Upper lobe of left lung (tissue), 6 donors: ENCODE data around the gene HOXC13. TPM values are rescaled to one million over a fixed set of nuclear protein-coding genes. Genes with fewer than 3 reads are reported as not detected.

Experiments
- ATAC-seq, 2 donors: fragments of 200-7000 bp; cut with Tn5 transposase; one replicate each; pipeline ENCODE4 v1.9.1; 2022; ENCODE audit warnings: mild to moderate bottlenecking in 2 of 2, moderate library complexity in 2 of 2; ENCODE audit not compliant: low FRiP score in 2 of 2
- DNase-seq, 2 donors: peaks; one replicate each; pipeline ENCODE4 v3.0.0-alpha.2; 2019 to 2020
- H3K27ac ChIP-seq, 4 donors: fragments of 200-600 bp; sonication (generic); one replicate each; pipeline ENCODE4 v1.5.1; 2016 to 2019
- H3K27me3 ChIP-seq, 4 donors: fragments of 200-600 bp; sonication (generic); one replicate each; pipeline ENCODE4 v1.5.1; 2017 to 2019
- H3K36me3 ChIP-seq, 4 donors: fragments of 200-600 bp; sonication (generic); one replicate each; pipeline ENCODE4 v1.5.1; 2016 to 2019
- H3K4me1 ChIP-seq, 4 donors: fragments of 200-600 bp; sonication (generic); one replicate each; pipeline ENCODE4 v1.5.1; 2018 to 2019
- H3K4me3 ChIP-seq, 4 donors: fragments of 200-600 bp; sonication (generic); one replicate each; pipeline ENCODE4 v1.5.1; 2017 to 2019; ENCODE audit warnings: mild to moderate bottlenecking in 2 of 4, moderate library complexity in 1 of 4
- H3K9me3 ChIP-seq, 4 donors: fragments of 200-600 bp; sonication (generic); one replicate each; pipeline ENCODE4 v1.5.1; 2018 to 2019
- CTCF ChIP-seq, 6 experiments: fragments of 450-650 bp in 4 of 6; fragments of 200-600 bp in 2 of 6; sonication (generic) in 2 of 6; IDR thresholded peaks; one replicate each; pipeline ENCODE4 v1.5.1; 2016 to 2019; ENCODE audit warnings: antibody characterized with exemption in 6 of 6
- EP300 ChIP-seq, 4 donors: sonication (generic); formaldehyde crosslinking; IDR thresholded peaks; one replicate each; pipeline ENCODE4 v1.5.1; 2017; ENCODE audit warnings: antibody characterized with exemption in 4 of 4, control low read depth in 2 of 4
- POLR2A ChIP-seq, 4 donors: fragments of 450-650 bp; IDR thresholded peaks; one replicate each; pipeline ENCODE4 v1.5.1; 2016 to 2017; ENCODE audit warnings: antibody characterized with exemption in 4 of 4, mild to moderate bottlenecking in 2 of 4
- POLR2AphosphoS5 ChIP-seq, 2 donors: sonication (generic); formaldehyde crosslinking; IDR thresholded peaks; one replicate each; pipeline ENCODE4 v1.5.1; 2017; ENCODE audit warnings: antibody characterized with exemption in 2 of 2
- WGBS, 2 donors: methylation state at CpG; one replicate each; pipeline ENCODE4 v1.1.5; 2017 to 2018; 5-methylcytosine and 5-hydroxymethylcytosine counted together
- total RNA-seq, 6 donors: library from RNA; depleted of rRNA in 4 of 6; stranded (reverse); fragments of >200 nt in 4 of 6; gene quantifications; one replicate each; pipeline versions ENCODE4 v1.1.0 to v1.2.1, GENCODE V29; 2016 to 2021
- donor health status: DM: no; HTN: no; CAD: no; lungs with moderate emphysema.
- donor health status: DM: no; HTN: yes; CAD: no; lungs with severe emphysema.

HOXC13 gene
- total RNA-seq, 6 donors from 2014 or later = not detected

DNA sequence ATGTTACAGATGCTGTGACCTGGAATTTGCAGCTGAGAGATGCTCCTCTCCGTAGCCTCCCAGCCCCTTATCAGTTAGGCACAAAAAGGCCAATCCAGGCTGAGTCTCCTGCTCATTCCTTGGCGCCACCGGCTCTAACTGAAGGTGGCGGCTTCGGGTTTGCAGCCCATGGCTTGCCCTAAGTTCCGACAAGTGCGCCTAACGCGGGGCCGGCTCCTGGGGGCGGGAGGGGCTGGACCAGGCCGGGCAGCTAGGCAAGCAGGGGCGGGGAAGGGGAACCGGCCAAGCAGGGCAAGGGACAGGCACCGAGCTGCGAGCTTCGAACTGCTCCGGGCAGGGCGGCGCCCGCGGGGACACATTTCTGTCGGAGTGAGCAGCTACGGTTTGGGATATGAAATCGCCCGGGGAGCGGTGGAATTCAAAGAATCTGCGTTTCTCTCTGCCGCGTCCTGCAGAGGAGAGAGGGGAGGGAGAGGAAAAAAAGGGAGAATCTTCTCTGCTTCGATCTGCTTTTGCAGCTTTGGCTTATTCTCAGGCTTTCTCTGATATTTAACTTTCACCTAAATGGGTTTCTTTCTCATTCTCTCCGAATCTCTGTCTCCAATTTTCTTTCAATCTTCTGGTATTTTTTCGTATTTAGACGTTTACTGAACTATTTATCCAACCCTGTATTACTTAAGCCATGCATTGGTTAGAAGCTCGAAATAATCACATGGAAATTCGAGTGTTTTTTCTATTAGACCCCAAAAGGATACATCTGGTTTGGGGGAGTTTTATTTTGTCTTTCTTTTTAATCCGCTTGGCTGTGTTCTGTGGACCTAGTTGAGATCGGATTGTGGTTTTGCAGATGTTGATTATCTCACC, 14.5 kb downstream of the HOXC13 start:
- DNase-seq = peak in 1 of 2 donors; percentile 83
- Histone ChIP-seq H3K27ac (no peak overlapping the region), H3K27me3 (peaks cover 0 to 91% (median 58%) of the 10 kb centered on the region in 4 donors), H3K4me1 (peaks cover 0 to 33% (median 3%) of the 10 kb centered on the region in 4 donors), H3K9me3 (no peaks in the 10 kb centered on the region), H3K36me3 (no peaks in the 10 kb centered on the region), H3K4me3 (no peak overlapping the region)
- WGBS, 2 donors = 7% methylated on average over 17 to 36 of the region's 38 CpGs
- no peak for ATAC-seq
- TF ChIP-seq CTCF (IDR thresholded peaks at IDR 0.05) = no peak
- TF ChIP-seq EP300 (IDR thresholded peaks at IDR 0.05) = no peak
- TF ChIP-seq POLR2AphosphoS5 (IDR thresholded peaks at IDR 0.05) = no peak
- no peak for TF ChIP-seq POLR2A (IDR thresholded peaks at IDR 0.05)

DNA sequence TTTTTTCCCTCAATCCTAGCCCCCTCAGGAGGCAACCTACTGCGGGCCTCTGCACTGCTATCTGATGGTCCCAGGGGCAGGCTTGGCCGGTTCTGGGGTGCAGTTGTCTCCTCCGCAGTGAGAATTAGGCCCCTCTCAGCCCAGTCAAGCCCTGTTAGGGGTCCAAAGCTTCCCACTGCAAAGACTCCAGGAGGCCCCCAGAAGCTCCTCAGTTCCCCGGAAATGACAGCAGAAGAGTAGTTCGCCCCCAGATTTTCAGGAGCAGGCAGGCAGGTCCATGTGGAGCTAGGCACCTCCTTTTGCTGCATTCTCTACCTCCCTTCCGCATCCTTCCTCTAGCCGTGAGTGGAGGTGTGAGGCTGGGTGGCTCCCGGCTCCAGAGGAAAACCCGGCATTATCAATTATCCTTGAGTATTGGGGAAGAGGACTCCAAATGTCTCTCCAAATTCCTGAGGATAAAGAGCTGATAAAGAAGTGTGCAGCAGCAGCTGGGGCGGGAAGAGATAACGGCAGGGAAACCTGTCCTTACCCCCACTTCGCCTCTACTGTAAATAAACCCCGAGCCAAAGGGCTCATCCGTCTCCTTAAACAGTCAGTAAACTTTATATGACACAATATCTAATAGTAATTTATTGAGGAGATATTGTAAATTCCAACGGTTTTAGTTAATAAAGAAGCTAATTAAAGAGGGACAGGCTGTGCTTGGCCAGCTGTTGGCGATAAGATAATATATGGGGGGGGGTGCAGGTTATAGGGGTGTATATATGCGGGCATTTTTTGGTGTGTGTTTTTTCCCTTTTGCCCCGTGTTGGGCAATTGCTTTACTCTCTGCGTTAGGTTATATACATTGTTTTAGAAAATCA, 15.4 kb downstream of the HOXC13 start:
- DNase-seq (no peak), ATAC-seq (no peak)
- Histone ChIP-seq H3K4me3 (no peak overlapping the region), H3K27me3 (peaks cover 0 to 97% (median 62%) of the 10 kb centered on the region in 4 donors), H3K4me1 (peaks cover 0 to 33% (median 3%) of the 10 kb centered on the region in 4 donors), H3K27ac (no peak overlapping the region), H3K36me3 (no peaks in the 10 kb centered on the region), H3K9me3 (no peaks in the 10 kb centered on the region)
- WGBS, 2 donors = 6 to 7% methylated on average over 19 of the region's 19 CpGs
- TF ChIP-seq POLR2A (IDR thresholded peaks at IDR 0.05) (no peak), CTCF (IDR thresholded peaks at IDR 0.05) (no peak), EP300 (IDR thresholded peaks at IDR 0.05) (no peak), POLR2AphosphoS5 (IDR thresholded peaks at IDR 0.05) (no peak)

GRCh38 chr12:53954694-53955035, 16.0 kb downstream of the HOXC13 start, which contains the start of gene HOXC12:
Gene HOXC12 (plus strand): TSS chr12:53954903. CDS start chr12:53954930, 27 bp downstream.
- WGBS, 2 donors = 4 to 7% methylated on average over 14 to 18 of the region's 20 CpGs

More at GRCh38 chr12:53954694-53955035, 16.0 kb downstream of the HOXC13 start, which contains the start of gene HOXC12:
- no peak for DNase-seq
- H3K4me1 ChIP-seq = peaks cover 0 to 33% (median 3%) of the 10 kb centered on the region in 4 donors
- H3K4me3 ChIP-seq = no peak within 1 kb of the TSS
- H3K36me3 ChIP-seq = no peaks in the 10 kb centered on the region
- H3K27ac ChIP-seq = no peak within 1 kb of the TSS
- H3K27me3 ChIP-seq = peaks cover 0 to 94% (median 61%) of the 10 kb centered on the region in 4 donors
- ATAC-seq = no peak
- H3K9me3 ChIP-seq = no peaks in the 10 kb centered on the region
- TF ChIP-seq POLR2AphosphoS5 (IDR thresholded peaks at IDR 0.05) = no peak
- TF ChIP-seq EP300 (IDR thresholded peaks at IDR 0.05) = no peak
- no peak for TF ChIP-seq CTCF (IDR thresholded peaks at IDR 0.05)
- no peak for TF ChIP-seq POLR2A (IDR thresholded peaks at IDR 0.05)
